Hepatocyte (in vitro differentiated cells): ENCODE measurements around the gene BRSK1.

Experiments
- EZH2 ChIP-seq: fragments of 200-600 bp; sonication (generic); IDR thresholded peaks from 2 replicates; pipeline ENCODE4 v1.6.1; 2016; ENCODE audit warnings: antibody characterized with exemption, mild to moderate bottlenecking, borderline replicate concordance
- TF ChIP-seq, protein P1 (sequence below): fragments of 200-600 bp; sonication (generic); IDR thresholded peaks from 2 replicates; pipeline ENCODE4 v1.5.1; 2016; ENCODE audit warnings: antibody characterized with exemption, mild to moderate bottlenecking; ENCODE audit not compliant: poor library complexity

DNA sequence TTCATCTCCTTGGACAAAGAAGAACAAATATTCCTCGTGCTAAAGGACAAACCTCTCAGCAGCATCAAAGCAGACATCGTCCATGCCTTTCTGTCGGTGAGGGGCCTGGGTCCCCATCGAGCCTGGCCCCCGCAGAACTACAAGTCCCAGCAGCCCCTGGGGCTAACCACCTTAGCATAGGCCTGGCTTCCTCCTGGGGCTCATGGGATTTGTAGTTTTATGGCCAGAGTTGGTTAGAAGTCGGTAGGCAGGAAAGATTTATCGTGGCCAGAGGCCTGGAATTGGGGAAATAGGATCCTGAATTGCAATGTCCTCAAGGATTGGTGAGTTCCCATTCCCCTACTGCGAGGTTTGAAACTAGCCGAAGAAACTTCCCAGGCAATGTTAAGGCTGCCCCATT lies 21.7 kb downstream of the BRSK1 start:
- TF ChIP-seq, protein P1, sequence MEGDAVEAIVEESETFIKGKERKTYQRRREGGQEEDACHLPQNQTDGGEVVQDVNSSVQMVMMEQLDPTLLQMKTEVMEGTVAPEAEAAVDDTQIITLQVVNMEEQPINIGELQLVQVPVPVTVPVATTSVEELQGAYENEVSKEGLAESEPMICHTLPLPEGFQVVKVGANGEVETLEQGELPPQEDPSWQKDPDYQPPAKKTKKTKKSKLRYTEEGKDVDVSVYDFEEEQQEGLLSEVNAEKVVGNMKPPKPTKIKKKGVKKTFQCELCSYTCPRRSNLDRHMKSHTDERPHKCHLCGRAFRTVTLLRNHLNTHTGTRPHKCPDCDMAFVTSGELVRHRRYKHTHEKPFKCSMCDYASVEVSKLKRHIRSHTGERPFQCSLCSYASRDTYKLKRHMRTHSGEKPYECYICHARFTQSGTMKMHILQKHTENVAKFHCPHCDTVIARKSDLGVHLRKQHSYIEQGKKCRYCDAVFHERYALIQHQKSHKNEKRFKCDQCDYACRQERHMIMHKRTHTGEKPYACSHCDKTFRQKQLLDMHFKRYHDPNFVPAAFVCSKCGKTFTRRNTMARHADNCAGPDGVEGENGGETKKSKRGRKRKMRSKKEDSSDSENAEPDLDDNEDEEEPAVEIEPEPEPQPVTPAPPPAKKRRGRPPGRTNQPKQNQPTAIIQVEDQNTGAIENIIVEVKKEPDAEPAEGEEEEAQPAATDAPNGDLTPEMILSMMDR: no peak
- TF ChIP-seq EZH2: no peak
